Ishikawa (cell line): Measurements from ENCODE around the gene HS3ST5.

Experiments used
- CREB1 ChIP-seq: IDR thresholded peaks from 2 replicates; pipeline ENCODE4 v1.6.1; 2012; ENCODE audit warnings: low read depth
- EGR1 ChIP-seq: IDR thresholded peaks from 2 replicates; pipeline ENCODE4 v1.6.1; 2012
- MAX ChIP-seq: IDR thresholded peaks from 2 replicates; pipeline ENCODE4 v1.6.1; 2012
- REST ChIP-seq: IDR thresholded peaks from 2 replicates; pipeline ENCODE4 v1.6.1; 2012; ENCODE audit warnings: low read depth, mild to moderate bottlenecking
- TAF1 ChIP-seq: IDR thresholded peaks from 2 replicates; pipeline ENCODE4 v1.6.1; 2012; ENCODE audit warnings: low read depth, mild to moderate bottlenecking
- USF1 ChIP-seq: IDR thresholded peaks from 2 replicates; pipeline ENCODE4 v1.6.1; 2012
- ZBTB7A ChIP-seq: IDR thresholded peaks from 2 replicates; pipeline ENCODE4 v1.6.1; 2012; ENCODE audit warnings: low read depth

GRCh38 chr6:114030767-114031166, 312.1 kb downstream of the HS3ST5 start:
- TF ChIP-seq REST (no peak), TAF1 (no peak), USF1 (no peak), ZBTB7A (no peak), MAX (no peak), EGR1 (no peak), CREB1 (no peak)
